Neural progenitor cell (in vitro differentiated cells): Measurements from ENCODE around the gene DLX6. TPM values are rescaled to one million over a fixed set of nuclear protein-coding genes. Genes with fewer than 3 reads are reported as not detected.

Source experiments
- DNase-seq: peaks from one replicate; pipeline ENCODE4 v3.0.0-alpha.2; 2016; ENCODE audit warnings: low spot score
- H2AFZ ChIP-seq: fragments of 200-600 bp; sonication (generic); replicated peaks from 2 replicates; pipeline ENCODE4 v1.6.1; 2016; ENCODE audit warnings: antibody characterized with exemption
- H3F3A ChIP-seq: fragments of 200-600 bp; sonication (generic); 2 replicates; pipeline ENCODE4 v1.6.1; 2016; ENCODE audit warnings: antibody characterized with exemption, low read depth
- H3K27ac ChIP-seq: fragments of 200-600 bp; sonication (generic); 2 replicates; pipeline ENCODE4 v1.5.1; 2016; ENCODE audit warnings: mild to moderate bottlenecking
- H3K27me3 ChIP-seq: fragments of 200-600 bp; sonication (generic); 2 replicates; pipeline ENCODE4 v1.6.1; 2016; ENCODE audit warnings: mild to moderate bottlenecking, moderate library complexity
- H3K36me3 ChIP-seq: fragments of 200-600 bp; sonication (generic); 2 replicates; pipeline ENCODE4 v1.5.1; 2016
- H3K4me1 ChIP-seq: fragments of 200-600 bp; sonication (generic); 2 replicates; pipeline ENCODE4 v1.6.1; 2016; ENCODE audit warnings: mixed run types
- H3K4me2 ChIP-seq: fragments of 200-600 bp; sonication (generic); 2 replicates; pipeline ENCODE4 v1.6.1; 2016
- H3K4me3 ChIP-seq: fragments of 200-600 bp; sonication (generic); 2 replicates; pipeline ENCODE4 v1.5.1; 2016
- H3K79me2 ChIP-seq: fragments of 200-600 bp; sonication (generic); 2 replicates; pipeline ENCODE4 v1.6.1; 2016; ENCODE audit warnings: low read depth
- H3K9ac ChIP-seq: fragments of 200-600 bp; sonication (generic); 2 replicates; pipeline ENCODE4 v1.6.1; 2016
- H3K9me3 ChIP-seq: fragments of 200-600 bp; sonication (generic); 2 replicates; pipeline ENCODE4 v1.5.1; 2016; ENCODE audit warnings: low read depth
- H4K20me1 ChIP-seq: fragments of 200-600 bp; sonication (generic); 2 replicates; pipeline ENCODE4 v1.6.1; 2016; ENCODE audit warnings: low read depth
- H3K27ac Mint-ChIP-seq: 3 replicates; pipeline ENCODE4 v1.8.0; 2021; ENCODE audit warnings: mixed read lengths
- H3K27me3 Mint-ChIP-seq: 2 replicates; pipeline ENCODE4 v1.8.0; 2022; ENCODE audit warnings: low read depth, mild to moderate bottlenecking, inconsistent platforms, moderate library complexity, mixed read lengths; ENCODE audit not compliant: insufficient read depth
- H3K36me3 Mint-ChIP-seq: 3 replicates; pipeline ENCODE4 v1.8.0; 2021; ENCODE audit warnings: mixed read lengths
- H3K4me1 Mint-ChIP-seq: 3 replicates; pipeline ENCODE4 v1.8.0; 2021; ENCODE audit warnings: mixed read lengths
- H3K4me3 Mint-ChIP-seq: 3 replicates; pipeline ENCODE4 v1.8.0; 2021; ENCODE audit warnings: mild to moderate bottlenecking, moderate library complexity, mixed read lengths
- H3K9me3 Mint-ChIP-seq: 3 replicates; pipeline ENCODE4 v1.8.0; 2020; ENCODE audit warnings: mixed read lengths
- CTCF ChIP-seq: fragments of 200-600 bp; sonication (generic); IDR thresholded peaks from 2 replicates; pipeline ENCODE4 v1.5.1; 2017; ENCODE audit warnings: antibody characterized with exemption, mild to moderate bottlenecking
- EZH2 ChIP-seq: fragments of 200-600 bp; sonication (generic); IDR thresholded peaks from 2 replicates; pipeline ENCODE4 v1.6.1; 2017; ENCODE audit warnings: antibody characterized with exemption, mild to moderate bottlenecking, moderate library complexity
- EZH2phosphoT487 ChIP-seq: fragments of 200-600 bp; sonication (generic); IDR thresholded peaks from 2 replicates; pipeline ENCODE4 v1.6.1; 2017; ENCODE audit warnings: antibody characterized with exemption
- total RNA-seq: library from RNA; depleted of rRNA; stranded (reverse); fragments of >200 nt; gene quantifications from 2 replicates; pipeline ENCODE4 v1.2.3, GENCODE V29; 2015; ENCODE audit warnings: low replicate concordance

The DLX6 gene
- total RNA-seq, 1 donor from 2014 or later = not detected

- H3K27me3 Mint-ChIP-seq = peaks cover 71% of the 10 kb centered on the region
- H3K4me1 ChIP-seq = peaks cover 11% of the 10 kb centered on the region
- H3K9me3 Mint-ChIP-seq = peaks cover 4% of the 10 kb centered on the region
- no peaks in the 10 kb centered on the region for H3F3A ChIP-seq
- H3K27ac Mint-ChIP-seq = no peak overlapping the region
- peak overlapping the region; percentile 1 for H3K4me2 ChIP-seq
- H4K20me1 ChIP-seq = peaks cover 57% of the 10 kb centered on the region
- H3K79me2 ChIP-seq = no peaks in the 10 kb centered on the region
- no peaks in the 10 kb centered on the region for H3K36me3 Mint-ChIP-seq
- no peaks in the 10 kb centered on the region for H3K4me1 Mint-ChIP-seq
- no peaks in the 10 kb centered on the region for H3K36me3 ChIP-seq
- no peak overlapping the region for H2AFZ ChIP-seq
- peak; percentile 28 for DNase-seq
- no peak overlapping the region for H3K27ac ChIP-seq
- H3K4me3 Mint-ChIP-seq = no peak overlapping the region
- no peak overlapping the region for H3K4me3 ChIP-seq
- TF ChIP-seq EZH2 (no peak), EZH2phosphoT487 (no peak), CTCF (no peak)
- H3K9ac ChIP-seq = no peak overlapping the region
- H3K27me3 ChIP-seq = peaks cover 100% of the 10 kb centered on the region
- H3K9me3 ChIP-seq = no peaks in the 10 kb centered on the region
Observed at GRCh38 chr7:96989241-96989858, 16.0 kb upstream of the DLX6 start.

- TF ChIP-seq EZH2phosphoT487 (peak; percentile 86), EZH2 (peak; percentile 93), CTCF (no peak)
Observed at GRCh38 chr7:96989859-96990317, 15.5 kb upstream of the DLX6 start.

GRCh38 chr7:96991546-96992191 lies 13.7 kb upstream of the DLX6 start:
- H3K79me2 ChIP-seq = no peaks in the 10 kb centered on the region
- H3K9ac ChIP-seq = no peak overlapping the region
- H3K9me3 Mint-ChIP-seq = peaks cover 5% of the 10 kb centered on the region
- H4K20me1 ChIP-seq = peaks cover 79% of the 10 kb centered on the region
- no peaks in the 10 kb centered on the region for H3K36me3 ChIP-seq
- no peak overlapping the region for H2AFZ ChIP-seq
- H3K4me3 Mint-ChIP-seq = no peak overlapping the region
- TF ChIP-seq EZH2 = no peak
- H3K4me1 Mint-ChIP-seq = no peaks in the 10 kb centered on the region
- peak; percentile 33 for DNase-seq
- H3K4me1 ChIP-seq = peaks cover 16% of the 10 kb centered on the region
- peaks cover 100% of the 10 kb centered on the region for H3K27me3 ChIP-seq
- H3F3A ChIP-seq = peaks cover 5% of the 10 kb centered on the region
- H3K4me3 ChIP-seq = no peak overlapping the region
- H3K4me2 ChIP-seq = no peak overlapping the region
- H3K9me3 ChIP-seq = no peaks in the 10 kb centered on the region
- H3K27ac Mint-ChIP-seq = no peak overlapping the region
- no peaks in the 10 kb centered on the region for H3K36me3 Mint-ChIP-seq
- no peak overlapping the region for H3K27ac ChIP-seq
- peaks cover 86% of the 10 kb centered on the region for H3K27me3 Mint-ChIP-seq

More at GRCh38 chr7:96989859-96990317, 15.5 kb upstream of the DLX6 start:
- Histone ChIP-seq H3F3A (no peaks in the 10 kb centered on the region), H2AFZ (no peak overlapping the region), H3K36me3 (no peaks in the 10 kb centered on the region), H3K4me1 (peaks cover 11% of the 10 kb centered on the region), H3K79me2 (no peaks in the 10 kb centered on the region), H3K27me3 (peaks cover 100% of the 10 kb centered on the region), H3K9ac (no peak overlapping the region), H3K27ac (no peak overlapping the region), H4K20me1 (peaks cover 63% of the 10 kb centered on the region), H3K9me3 (no peaks in the 10 kb centered on the region), H3K4me2 (peak overlapping the region; percentile 1), H3K4me3 (no peak overlapping the region)
- Mint-ChIP-seq H3K27ac (no peak overlapping the region), H3K36me3 (no peaks in the 10 kb centered on the region), H3K27me3 (peaks cover 77% of the 10 kb centered on the region), H3K4me3 (no peak overlapping the region), H3K4me1 (no peaks in the 10 kb centered on the region), H3K9me3 (peaks cover 4% of the 10 kb centered on the region)
- no peak for DNase-seq
